Calu3 (cell line): ENCODE measurements around the gene PROZ. TPM values are rescaled to one million over a fixed set of nuclear protein-coding genes. Genes with fewer than 3 reads are reported as not detected.

Source experiments
- BruUV-seq: library from RNA; stranded (reverse); fragments of 400-500 nt; replicated peaks from 2 replicates; lab custom pipeline; 2021; lab: Mats Ljungman, UMichigan
- CTCF ChIA-PET: fragments of 300-600 bp; sonication (Branson Sonifier 250); formaldehyde crosslinking; loops from one replicate; lab custom pipeline; 2022; ENCODE audit warnings: antibody characterized with exemption; lab: Charles Lee
- DNase-seq: peaks from one replicate; pipeline ENCODE4 v3.0.0; 2022
- H3K27ac Mint-ChIP-seq: one replicate; pipeline ENCODE4 v1.8.0; 2022; ENCODE audit warnings: mixed read lengths; ENCODE audit not compliant: unreplicated experiment
- H3K27me3 Mint-ChIP-seq: one replicate; pipeline ENCODE4 v1.8.0; 2022; ENCODE audit warnings: mixed read lengths; ENCODE audit not compliant: unreplicated experiment
- H3K36me3 Mint-ChIP-seq: one replicate; pipeline ENCODE4 v1.8.0; 2022; ENCODE audit warnings: mild to moderate bottlenecking, moderate library complexity, mixed read lengths; ENCODE audit not compliant: insufficient read depth, unreplicated experiment
- H3K4me1 Mint-ChIP-seq: one replicate; pipeline ENCODE4 v1.8.0; 2022; ENCODE audit warnings: mild to moderate bottlenecking, low read depth, mixed read lengths; ENCODE audit not compliant: unreplicated experiment
- H3K4me3 Mint-ChIP-seq: one replicate; pipeline ENCODE4 v1.8.0; 2022; ENCODE audit warnings: mild to moderate bottlenecking, low read depth, moderate library complexity, mixed read lengths; ENCODE audit not compliant: unreplicated experiment
- H3K9me3 Mint-ChIP-seq: one replicate; pipeline ENCODE4 v1.8.0; 2022; ENCODE audit warnings: low read depth, mixed read lengths; ENCODE audit not compliant: unreplicated experiment
- intact Hi-C: fragments of 100-400 bp; cut with micrococcal nuclease; formaldehyde crosslinking; loops from one replicate; pipeline ENCODE4 v1.10.0; 2022; ENCODE audit not compliant: unreplicated experiment
- total RNA-seq: library from RNA; stranded (reverse); gene quantifications from 2 replicates; pipeline ENCODE4 v1.2.3, GENCODE V29; 2022
- TF ChIP-seq, protein P1 (sequence below): fragments of 200-600 bp; IDR thresholded peaks from one replicate; pipeline ENCODE4 v1.8.0; 2022; ENCODE audit warnings: antibody characterized with exemption; ENCODE audit not compliant: unreplicated experiment

PROZ gene
- total RNA-seq, 1 experiment from 2014 or later, result not detected

DNA sequence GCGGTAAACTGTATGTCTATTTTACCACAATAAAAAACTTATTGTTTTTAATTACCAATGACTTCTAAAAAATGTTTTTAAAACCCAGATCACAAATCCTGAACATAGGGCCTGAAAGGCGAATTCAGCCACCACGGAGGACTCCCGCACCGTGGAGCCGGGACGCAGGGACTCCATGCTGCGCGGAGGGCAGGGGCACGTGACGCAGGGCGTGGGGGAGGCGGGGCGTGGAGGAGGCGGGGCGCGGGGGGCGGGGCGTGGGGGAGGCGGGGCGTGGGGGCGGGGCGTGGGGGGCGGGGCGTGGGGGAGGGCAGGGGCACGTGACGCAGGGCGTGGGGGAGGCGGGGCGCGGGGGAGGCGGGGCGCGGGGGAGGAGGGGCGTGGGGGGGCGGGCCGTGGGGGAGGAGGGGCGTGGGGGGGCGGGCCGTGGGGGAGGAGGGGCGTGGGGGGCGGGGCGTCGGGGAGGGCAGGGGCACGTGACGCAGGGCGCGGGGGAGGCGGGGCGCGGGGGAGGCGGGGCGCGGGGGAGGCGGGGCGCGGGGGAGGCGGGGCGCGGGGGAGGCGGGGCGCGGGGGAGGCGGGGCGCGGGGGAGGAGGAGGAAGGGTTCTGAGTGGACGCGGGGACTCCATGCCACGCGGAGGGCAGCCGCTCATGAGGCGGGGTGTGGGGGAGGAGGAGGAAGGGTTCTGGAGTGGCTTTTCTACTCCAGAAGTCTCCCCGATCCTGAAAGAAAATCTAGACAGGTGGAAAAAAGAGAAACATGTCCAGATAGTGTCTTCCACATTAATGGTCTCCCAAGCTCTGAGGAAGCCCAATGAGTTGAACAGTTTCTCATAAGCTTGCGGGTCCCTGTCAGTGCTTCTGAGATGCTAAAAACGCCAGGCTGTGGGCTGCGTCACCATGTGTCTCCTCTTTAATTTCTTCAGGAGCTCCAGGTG, 4.4 kb upstream of the PROZ start:
- BruUV-seq, result no TSS peak
- intact Hi-C loops, result no loop called here
- CTCF ChIA-PET, result no interaction called here
- Mint-ChIP-seq H3K4me1 (peaks cover 11% of the 10 kb centered on the region), H3K27me3 (peaks cover 44% of the 10 kb centered on the region), H3K27ac (no peak overlapping the region), H3K4me3 (peak overlapping the region; percentile 67), H3K36me3 (peaks cover 13% of the 10 kb centered on the region), H3K9me3 (no peaks in the 10 kb centered on the region)
- DNase-seq, result peak; percentile 34
- TF ChIP-seq, protein P1, sequence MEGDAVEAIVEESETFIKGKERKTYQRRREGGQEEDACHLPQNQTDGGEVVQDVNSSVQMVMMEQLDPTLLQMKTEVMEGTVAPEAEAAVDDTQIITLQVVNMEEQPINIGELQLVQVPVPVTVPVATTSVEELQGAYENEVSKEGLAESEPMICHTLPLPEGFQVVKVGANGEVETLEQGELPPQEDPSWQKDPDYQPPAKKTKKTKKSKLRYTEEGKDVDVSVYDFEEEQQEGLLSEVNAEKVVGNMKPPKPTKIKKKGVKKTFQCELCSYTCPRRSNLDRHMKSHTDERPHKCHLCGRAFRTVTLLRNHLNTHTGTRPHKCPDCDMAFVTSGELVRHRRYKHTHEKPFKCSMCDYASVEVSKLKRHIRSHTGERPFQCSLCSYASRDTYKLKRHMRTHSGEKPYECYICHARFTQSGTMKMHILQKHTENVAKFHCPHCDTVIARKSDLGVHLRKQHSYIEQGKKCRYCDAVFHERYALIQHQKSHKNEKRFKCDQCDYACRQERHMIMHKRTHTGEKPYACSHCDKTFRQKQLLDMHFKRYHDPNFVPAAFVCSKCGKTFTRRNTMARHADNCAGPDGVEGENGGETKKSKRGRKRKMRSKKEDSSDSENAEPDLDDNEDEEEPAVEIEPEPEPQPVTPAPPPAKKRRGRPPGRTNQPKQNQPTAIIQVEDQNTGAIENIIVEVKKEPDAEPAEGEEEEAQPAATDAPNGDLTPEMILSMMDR, result no peak

DNA sequence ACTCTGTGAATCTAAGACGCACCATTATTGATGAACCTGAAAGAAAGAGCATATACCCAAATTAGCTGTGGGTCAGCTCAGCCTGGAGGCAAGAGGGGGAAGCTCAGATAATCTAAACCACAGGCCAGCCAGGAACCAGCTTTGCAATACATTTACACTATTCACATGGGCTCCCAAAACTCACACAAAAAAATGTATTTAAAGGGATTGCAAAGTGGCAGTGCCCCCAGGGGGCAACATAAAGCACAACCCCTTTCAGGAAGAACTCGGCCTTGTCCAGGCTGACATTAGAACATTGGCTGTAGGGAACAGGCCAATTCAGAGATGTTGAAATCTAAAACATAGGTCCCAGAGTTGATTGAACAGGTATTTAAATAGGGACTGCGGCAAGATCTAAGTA, 3.2 kb upstream of the PROZ start:
- CTCF ChIA-PET, result no interaction called here
- no peaks in the 10 kb centered on the region for H3K9me3 Mint-ChIP-seq
- BruUV-seq, result no TSS peak
- DNase-seq, result no peak
- TF ChIP-seq, protein P1, result no peak
- intact Hi-C loops, result no loop called here
- no peak overlapping the region for H3K4me3 Mint-ChIP-seq
- peaks cover 44% of the 10 kb centered on the region for H3K27me3 Mint-ChIP-seq
- peaks cover 13% of the 10 kb centered on the region for H3K36me3 Mint-ChIP-seq
- H3K4me1 Mint-ChIP-seq, result peaks cover 11% of the 10 kb centered on the region
- no peak overlapping the region for H3K27ac Mint-ChIP-seq

DNA sequence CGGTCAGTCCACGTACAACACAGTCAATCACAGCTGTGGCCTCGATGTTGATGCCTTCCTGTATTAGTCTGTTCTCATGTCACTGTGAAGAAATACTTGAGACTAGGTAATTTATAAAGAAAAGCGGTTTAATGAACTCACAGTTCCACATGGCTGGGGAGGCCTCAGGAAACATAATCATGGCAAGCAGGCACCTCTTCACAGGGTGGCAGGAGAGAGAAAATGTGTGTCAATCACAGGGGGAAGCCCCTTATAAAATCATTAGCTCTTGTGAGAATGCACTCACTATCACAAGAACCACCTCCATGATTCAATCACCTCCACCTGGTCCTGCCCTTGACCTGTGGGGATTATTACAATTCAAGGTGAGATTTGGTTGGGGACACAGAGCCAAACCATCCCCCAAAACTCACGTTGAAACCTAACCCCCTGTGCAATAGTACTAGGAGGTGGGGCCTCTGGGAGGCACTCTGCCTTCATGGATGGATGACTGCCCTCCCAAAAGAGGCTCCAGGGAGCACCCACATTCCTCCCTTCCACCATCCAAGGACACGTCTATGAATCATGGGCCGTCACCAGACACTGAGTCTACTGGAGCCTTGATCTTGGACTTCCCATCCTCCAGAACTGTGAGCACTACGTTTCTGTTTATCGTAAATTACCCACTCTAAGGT, 2.3 kb upstream of the PROZ start:
- no peak for DNase-seq

DNA sequence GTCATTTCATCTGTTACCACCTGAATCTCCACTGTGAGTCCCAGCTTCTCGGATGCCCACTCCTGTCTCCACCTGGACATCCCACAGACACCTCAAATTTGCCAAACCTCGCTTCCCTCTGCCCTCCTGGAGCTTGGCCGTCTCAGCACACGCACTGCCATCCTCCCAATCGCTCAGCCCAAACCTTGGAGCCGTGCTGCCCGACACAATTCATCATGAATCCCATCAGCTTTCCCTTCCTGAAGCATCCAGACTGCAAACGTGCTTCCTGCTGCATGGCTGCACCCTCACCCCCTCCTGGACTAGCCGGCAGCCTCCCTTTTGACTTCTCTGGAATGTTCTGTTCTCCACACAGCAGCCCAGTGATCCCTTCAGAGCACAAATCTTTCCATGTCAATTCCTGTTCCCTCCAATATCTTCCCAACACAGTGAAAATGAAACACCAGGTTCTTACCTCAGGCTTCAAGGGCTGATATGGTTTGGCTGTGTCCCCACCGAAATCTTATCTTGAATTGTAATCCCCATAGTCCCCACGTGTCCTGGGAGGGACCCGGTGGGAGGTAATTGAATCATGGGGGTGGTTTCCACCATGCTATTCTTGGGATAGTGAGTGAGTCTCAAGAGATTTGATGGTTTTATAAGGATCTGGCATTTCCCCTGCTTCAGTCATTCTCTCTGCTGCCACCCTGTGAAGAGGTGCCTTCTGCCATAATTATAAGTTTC, 1.1 kb upstream of the PROZ start:
- no TSS peak for BruUV-seq
- Mint-ChIP-seq H3K27ac (no peak overlapping the region), H3K4me3 (no peak overlapping the region), H3K27me3 (peaks cover 41% of the 10 kb centered on the region), H3K4me1 (peaks cover 8% of the 10 kb centered on the region), H3K36me3 (peaks cover 12% of the 10 kb centered on the region), H3K9me3 (no peaks in the 10 kb centered on the region)
- intact Hi-C loops, result no loop called here
- TF ChIP-seq, protein P1, result no peak
- CTCF ChIA-PET, result no interaction called here
- no peak for DNase-seq

More for the DNA sequence above, 2.3 kb upstream of the PROZ start:
- no peak overlapping the region for H3K27ac Mint-ChIP-seq
- peaks cover 13% of the 10 kb centered on the region for H3K36me3 Mint-ChIP-seq
- BruUV-seq, result no TSS peak
- H3K4me3 Mint-ChIP-seq, result no peak overlapping the region
- H3K27me3 Mint-ChIP-seq, result peaks cover 47% of the 10 kb centered on the region
- CTCF ChIA-PET, result no interaction called here
- intact Hi-C loops, result no loop called here
- TF ChIP-seq, protein P1, result no peak
- H3K9me3 Mint-ChIP-seq, result no peaks in the 10 kb centered on the region
- peaks cover 11% of the 10 kb centered on the region for H3K4me1 Mint-ChIP-seq
